ENCODE data around the gene DTNBP1.

The DTNBP1 gene

GRCh38 chr6:15501826-15502445 is 160.9 kb downstream of the DTNBP1 start:
- DNase-seq (ENCODE audit: low read depth in 3 of 3) = no peak

DNA sequence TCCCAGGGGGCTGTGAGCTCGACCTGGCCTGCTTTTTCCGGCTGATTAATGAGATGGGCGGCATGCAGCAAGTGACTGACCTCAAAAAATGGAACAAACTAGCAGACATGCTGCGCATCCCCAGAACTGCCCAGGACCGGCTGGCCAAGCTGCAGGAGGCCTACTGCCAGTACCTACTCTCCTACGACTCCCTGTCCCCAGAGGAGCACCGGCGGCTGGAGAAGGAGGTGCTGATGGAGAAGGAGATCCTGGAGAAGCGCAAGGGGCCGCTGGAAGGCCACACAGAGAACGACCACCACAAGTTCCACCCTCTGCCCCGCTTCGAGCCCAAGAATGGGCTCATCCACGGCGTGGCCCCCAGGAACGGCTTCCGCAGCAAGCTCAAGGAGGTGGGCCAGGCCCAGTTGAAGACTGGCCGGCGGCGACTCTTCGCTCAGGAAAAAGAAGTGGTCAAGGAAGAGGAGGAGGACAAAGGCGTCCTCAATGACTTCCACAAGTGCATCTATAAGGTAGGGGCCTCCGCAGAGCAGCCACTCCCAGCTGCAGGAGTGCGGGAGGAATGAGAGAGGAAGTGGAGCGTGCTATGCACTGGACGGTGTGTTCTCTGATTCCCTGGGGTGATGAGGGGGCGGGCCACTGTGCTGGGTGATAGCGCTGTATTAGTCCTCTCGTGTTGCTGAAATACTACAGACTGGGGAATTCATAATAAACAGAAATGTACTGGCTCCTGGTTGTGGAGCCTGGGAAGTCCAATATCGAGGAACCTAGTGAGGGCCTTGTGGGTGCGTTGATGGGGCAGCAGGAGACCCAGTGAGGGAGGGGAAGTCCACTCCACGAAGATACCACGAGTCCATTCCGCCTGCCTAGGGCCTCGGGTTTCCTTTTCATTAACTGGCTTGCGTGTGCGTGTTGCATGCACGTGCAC is 161.7 kb downstream of the DTNBP1 start:
- DNase-seq (ENCODE audit: low read depth in 3 of 3) = no peak

- DNase-seq (ENCODE audit: low read depth in 3 of 3) = no peak
Measured at GRCh38 chr6:15500078-15500740, 162.6 kb downstream of the DTNBP1 start.

DNA sequence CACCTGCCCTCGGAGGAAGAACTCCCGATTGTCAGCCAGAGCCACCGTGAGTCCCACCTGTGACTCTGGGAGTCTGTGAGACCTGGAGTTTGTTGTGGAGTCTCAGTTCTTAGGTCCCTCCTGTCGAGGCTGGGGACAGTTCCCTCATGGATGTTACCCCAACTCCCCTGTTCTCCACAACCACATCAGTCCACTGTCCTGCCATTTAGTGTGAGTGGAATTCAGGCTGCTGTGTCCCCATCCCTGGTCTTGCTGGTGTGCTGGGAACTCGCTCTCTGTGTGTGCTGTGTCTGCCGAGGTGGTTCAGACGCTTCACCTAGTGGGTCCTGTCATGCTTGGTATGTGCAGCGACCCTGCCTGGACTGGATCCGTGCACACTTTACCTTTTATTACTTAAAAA is 163.2 kb downstream of the DTNBP1 start:
- DNase-seq (ENCODE audit: low read depth in 3 of 3) = no peak

- no peak for DNase-seq (ENCODE audit: low read depth in 3 of 3)
Measured at GRCh38 chr6:15499125-15499524, 163.7 kb downstream of the DTNBP1 start.

GRCh38 chr6:15498640-15499039 is 164.2 kb downstream of the DTNBP1 start:
- no peak for DNase-seq (ENCODE audit: low read depth in 3 of 3)

DNA sequence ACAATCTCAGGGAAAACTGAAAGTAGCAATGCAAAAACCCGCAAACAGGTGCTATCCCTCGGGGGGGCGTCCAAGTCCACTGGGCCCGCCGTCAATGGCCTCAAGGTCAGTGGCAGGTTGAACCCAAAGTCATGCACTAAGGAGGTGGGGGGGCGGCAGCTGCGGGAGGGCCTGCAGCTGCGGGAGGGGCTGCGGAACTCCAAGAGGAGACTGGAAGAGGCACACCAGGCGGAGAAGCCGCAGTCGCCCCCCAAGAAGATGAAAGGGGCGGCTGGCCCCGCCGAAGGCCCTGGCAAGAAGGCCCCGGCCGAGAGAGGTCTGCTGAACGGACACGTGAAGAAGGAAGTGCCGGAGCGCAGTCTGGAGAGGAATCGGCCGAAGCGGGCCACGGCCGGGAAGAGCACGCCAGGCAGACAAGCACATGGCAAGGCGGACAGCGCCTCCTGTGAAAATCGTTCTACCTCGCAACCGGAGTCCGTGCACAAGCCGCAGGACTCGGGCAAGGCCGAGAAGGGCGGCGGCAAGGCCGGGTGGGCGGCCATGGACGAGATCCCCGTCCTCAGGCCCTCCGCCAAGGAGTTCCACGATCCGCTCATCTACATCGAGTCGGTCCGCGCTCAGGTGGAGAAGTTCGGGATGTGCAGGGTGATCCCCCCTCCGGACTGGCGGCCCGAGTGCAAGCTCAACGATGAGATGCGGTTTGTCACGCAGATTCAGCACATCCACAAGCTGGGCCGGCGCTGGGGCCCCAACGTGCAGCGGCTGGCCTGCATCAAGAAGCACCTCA is 166.3 kb downstream of the DTNBP1 start:
- no peak for DNase-seq (ENCODE audit: low read depth in 3 of 3)

GRCh38 chr6:15495375-15495901 is 167.4 kb downstream of the DTNBP1 start:
- no peak for DNase-seq (ENCODE audit: low read depth in 3 of 3)

DNA sequence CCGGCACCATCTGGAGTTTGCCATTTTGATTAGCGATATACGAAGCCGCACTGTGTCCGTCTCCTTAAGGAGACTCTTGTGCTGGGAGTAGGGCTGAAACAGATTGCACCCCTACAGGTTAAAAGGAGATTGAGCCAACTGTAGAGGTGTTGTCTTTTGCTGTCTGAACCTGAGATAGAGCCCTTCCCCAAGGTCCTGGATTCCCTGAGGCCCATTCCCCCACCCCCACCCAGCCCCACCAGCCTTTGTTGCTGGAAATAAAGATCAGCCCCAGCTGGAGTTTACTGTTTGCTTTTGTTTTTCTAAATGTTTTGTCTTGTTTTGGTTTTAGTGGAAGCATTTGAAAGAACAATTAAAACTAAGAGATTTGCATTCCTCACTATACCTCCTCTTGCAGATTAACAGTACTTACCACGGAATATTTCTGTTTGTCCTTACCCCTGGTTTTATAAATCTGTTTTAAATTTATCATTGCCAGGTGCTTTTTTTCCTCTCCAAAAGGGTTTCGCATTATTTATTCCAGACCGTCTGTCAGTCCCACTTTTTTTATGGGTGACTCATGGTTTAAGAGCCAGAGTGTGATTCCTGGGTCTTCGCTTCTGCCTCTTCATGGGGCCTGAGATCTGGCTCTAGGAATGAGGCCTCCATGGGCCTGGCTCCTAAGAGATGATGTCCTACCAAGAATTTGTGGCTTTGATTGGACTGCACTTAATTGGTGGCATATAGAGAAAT is 169.2 kb downstream of the DTNBP1 start:
- DNase-seq (ENCODE audit: low read depth in 3 of 3) = no peak

GRCh38 chr6:15491986-15492269 is 170.9 kb downstream of the DTNBP1 start:
- DNase-seq (ENCODE audit: low read depth in 3 of 3) = no peak

DNA sequence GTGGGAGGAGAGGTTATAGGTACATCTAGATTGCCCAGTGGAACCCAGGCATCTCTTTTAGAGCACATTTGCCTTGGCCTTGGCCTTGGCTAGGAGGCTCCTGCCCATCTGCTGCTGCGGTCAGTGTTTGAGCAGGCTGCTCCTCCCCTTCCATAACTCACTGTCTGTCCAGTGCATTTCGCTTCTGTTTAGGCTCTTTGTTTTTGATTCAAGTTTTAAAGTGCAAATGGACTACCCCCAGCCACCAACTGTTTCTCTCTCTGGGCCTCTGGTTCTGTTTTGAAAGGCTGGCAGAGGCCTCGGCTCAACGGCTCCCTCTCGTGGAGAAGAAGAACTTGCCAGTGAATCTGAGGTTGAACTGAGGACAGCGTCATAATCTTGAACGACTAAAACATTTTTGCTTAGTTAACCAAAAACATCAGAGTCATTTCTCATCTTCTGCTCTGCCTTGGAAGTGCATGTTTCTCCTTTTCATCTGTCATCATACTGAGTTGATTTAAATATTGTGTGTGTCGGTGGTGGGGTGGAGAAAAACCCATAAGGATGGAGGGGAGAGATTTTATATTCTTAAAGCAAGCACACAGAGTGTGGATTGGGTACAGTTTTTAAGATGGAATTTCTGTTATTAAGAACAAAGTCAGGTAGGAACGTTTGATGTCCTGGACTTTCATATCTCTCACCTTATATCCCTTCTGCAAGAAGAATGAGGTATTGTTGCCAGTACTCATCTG is 171.4 kb downstream of the DTNBP1 start:
- peak; percentile 44 to 68 (median 61) for DNase-seq (ENCODE audit: low read depth in 3 of 3)

DNA sequence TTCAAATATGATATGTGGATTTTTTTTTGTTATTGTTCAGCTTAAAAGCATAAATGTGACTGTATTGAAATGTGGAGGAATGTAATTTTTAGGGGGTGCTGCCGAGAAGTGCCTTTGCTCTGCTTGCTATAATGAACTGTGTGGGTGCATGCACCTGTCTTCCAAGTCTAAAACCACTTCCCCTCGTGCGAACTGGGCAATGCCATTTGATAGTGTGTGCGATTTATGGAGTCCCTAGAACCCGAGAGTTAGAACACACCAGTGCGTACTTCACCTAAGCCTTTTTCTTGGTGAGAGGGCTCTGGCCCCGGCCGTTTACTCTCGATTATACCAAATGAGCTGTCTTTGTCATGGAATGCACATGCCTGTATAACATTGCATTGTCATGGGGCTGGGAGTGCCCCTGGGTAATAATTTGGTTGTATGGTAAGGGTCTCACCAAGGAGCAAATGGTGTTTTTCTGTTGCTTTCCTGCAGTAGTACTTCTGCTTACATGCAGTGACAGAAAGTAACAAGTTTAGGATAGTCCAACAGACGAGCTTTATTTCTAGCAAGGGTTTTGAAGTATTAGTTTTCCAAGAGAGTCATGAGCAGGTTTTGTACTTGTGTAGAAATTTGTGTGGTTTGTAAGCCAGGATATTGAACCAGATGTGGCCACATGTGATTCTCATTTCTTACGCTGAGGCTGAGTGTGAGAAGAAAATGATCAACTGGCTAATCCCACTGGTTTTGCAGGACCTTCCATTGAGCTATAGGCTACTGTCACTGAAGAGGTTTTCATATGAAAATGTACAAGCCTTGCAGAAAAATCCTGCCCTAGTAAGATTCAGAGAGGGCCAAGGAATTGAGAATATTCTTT is 172.4 kb downstream of the DTNBP1 start:
- no peak for DNase-seq (ENCODE audit: low read depth in 3 of 3)

GRCh38 chr6:15489261-15489962 is 173.4 kb downstream of the DTNBP1 start:
- no peak for DNase-seq (ENCODE audit: low read depth in 3 of 3)

- no peak for DNase-seq (ENCODE audit: low read depth in 3 of 3)
Measured at GRCh38 chr6:15487262-15487661, 175.6 kb downstream of the DTNBP1 start.

- no peak for DNase-seq (ENCODE audit: low read depth in 3 of 3)
Measured at GRCh38 chr6:15485936-15486335, 176.9 kb downstream of the DTNBP1 start.

DNA sequence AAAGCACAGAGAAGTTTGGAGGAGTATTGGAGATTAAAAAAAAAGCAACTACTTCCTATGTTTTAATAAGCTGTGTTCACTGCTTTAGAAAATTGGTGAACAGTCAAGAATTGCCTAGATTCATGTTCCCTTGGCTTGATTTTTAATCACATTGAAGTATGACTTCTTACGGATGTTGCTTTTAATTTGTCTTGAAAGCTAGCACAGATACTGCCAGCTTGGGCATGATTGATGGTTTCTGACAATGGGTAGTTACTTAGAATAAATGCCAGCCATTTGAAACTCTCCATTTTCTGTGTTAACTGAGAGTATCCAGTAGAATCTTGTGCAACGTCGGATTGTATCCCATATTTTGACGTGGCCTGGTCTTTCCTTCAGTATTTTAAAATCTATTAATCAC is 178.0 kb downstream of the DTNBP1 start:
- DNase-seq (ENCODE audit: low read depth in 3 of 3) = no peak

- no peak for DNase-seq (ENCODE audit: low read depth in 3 of 3)
Measured at GRCh38 chr6:15484140-15484539, 178.7 kb downstream of the DTNBP1 start.

- DNase-seq (ENCODE audit: low read depth in 3 of 3) = no peak
Measured at GRCh38 chr6:15483060-15483459, 179.8 kb downstream of the DTNBP1 start.

All from stimulated activated CD4-positive, alpha-beta T cell treated with anti-CD3 and anti-CD28 coated beads, TNF-alpha, amount 100 ng/mL, for 48 hours (primary cell).